SIG-M5 treated with dmso at 0.1 percent for 504 hours (cell line): ENCODE measurements around the gene HMGCL.
A peak's percentile ranks its signal among the peaks of the same experiment; 100 is the strongest.
"Not testable (repeated sequence)": the region's sequence is repeated elsewhere in the genome, so short reads cannot be mapped to it uniquely, and the experiment has no call there.

Source experiments
- DNase-seq: peaks from one replicate; lab custom pipeline; 2025; ENCODE audit not compliant: unreplicated experiment; lab: John Stamatoyannopoulos, UW

The HMGCL gene

DNA sequence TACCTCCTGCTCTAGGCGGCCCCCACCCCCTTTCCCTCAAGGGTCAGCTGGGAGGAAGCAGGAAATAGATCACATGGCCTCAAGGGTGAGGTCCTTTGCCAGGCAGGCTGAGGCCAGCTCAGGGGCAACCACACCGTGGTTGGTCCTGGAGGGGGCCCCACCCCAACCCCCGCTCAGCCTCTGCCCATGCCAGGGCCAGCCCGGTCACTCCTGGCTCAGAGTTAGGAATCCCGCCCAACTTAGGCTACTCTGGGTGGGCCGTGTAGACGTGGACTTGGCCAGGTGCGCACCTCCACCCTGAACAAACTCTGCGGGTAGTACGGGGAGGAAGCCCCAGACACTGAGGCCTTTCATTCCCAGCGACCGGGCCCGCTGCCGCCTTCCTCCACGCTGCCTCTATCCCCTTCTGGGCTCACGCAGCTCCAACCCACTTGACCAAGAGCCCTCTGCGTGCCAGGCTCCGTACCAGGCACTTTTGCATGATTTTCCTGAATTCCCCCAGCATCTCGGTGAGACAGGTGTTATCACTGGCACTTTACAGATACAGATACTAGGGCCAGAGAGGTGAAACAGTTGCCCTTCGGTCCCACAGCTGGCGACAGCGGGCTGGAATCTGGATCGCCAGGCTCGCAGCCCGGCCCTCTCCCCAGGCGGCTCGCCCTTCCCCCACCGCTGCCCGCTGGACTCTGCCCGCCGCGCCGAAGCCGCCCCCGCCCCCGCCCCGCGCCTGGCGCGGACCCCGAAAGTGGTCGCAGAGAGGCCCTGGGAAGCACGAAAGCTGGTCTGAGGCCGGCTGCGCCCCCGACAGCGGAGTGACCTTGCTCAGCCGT is 25.4 kb downstream of the HMGCL start:
- DNase-seq, result no peak

- DNase-seq, result no peak
These were observed 26.0 kb downstream of the HMGCL start for GRCh38 chr1:23799255-23799569.

DNA sequence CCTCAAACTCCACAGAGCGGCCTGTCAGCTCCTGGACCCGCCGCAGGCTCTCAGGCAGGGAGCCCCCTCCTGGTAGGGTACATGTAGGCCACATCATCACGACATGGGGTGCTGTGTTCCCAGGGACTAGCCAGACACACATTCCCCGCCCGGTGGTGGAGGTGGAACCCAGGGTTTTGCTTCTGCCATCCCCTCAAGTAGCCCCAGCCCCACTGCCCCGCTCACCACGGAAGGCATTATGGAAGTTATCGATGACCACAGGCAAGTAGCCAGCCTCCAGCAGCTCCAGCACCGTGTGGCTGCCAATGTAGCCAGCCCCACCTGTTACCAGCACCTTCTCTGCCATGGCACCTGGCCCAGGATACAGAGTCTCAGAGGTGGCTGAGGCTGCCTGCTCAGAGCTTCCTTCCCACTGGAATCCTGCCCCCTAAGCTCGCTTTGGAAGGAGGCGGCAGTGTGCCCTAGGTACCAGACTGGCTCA is 26.5 kb downstream of the HMGCL start:
- no peak for DNase-seq

GRCh38 chr1:23797478-23798448 is 27.5 kb downstream of the HMGCL start:
- DNase-seq, result no peak

DNA sequence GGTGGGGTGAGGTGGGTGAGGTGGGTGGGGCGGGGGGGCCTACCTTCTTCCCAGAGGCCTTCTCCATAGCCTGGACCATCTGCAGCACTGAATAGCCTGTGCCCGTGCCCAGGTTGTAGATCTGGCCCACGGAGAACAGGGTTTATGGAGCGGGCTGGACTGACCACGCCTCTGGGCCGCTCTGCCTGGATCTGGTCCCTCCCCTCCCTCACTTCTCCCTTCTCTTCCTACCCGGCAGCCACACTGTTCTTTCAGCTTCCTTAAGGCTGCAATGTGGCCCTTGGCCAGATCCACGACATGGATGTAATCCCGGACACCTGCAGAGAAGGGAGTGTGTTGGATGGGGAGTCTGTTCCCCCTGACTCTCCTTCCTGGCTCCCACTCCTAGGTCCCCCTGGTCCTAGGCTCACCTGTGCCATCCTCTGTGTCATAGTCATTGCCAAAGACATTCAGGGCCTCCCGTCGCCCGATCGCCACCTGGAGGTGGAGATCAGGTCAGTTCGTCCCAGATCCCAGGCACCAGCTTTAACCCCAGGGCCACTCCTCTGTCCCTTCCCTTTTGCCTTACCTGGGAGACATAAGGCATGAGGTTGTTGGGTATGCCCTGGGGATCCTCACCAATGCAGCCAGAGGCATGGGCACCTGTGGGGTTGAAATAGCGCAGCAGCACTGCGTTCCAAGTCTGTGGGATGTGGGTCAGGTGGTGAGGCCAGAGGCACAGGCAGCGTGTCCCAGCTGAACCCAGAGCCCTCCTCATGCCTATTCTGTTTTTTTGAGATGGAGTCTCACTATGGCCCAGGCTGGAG is 28.6 kb downstream of the HMGCL start:
- no peak for DNase-seq

DNA sequence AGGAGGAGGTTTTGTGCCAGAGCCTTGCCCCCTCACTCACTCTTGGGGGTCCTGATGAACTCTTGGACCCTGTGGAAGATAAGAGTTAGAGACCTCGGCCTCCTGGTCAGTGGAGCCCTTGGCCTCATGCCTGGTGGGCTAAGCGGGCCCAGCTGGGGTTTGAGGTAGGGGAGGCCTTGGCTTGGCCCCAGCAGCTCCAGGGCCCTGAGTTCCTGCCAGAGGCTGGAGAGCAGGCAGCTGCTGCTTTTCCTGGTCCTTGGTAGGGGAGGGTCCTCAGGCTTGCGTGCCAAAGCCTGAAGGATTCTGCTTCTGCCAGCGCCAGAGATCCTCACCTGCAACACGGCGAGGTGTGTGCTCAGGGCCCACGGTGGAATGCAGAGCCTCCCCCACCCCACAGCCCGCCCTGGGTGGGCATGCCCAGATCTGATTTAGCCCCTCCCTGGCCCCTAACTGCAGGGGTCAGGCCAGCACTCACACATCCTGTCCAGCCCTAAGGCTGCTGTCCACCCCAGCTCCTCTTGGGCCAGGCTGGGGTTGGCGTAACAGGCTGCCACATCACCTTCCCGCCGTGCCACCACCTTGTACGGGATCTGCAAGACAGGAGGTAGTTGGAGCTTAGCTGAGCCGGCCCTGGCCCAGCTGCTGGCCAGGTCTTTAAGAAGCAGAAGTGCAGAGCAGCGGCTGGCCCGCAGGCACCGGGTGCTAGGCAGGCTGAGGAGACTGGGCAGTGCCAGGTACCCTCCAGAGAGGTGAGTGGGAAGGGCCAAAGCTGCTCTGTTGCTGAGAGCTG is 29.4 kb downstream of the HMGCL start:
- DNase-seq, result no peak

DNA sequence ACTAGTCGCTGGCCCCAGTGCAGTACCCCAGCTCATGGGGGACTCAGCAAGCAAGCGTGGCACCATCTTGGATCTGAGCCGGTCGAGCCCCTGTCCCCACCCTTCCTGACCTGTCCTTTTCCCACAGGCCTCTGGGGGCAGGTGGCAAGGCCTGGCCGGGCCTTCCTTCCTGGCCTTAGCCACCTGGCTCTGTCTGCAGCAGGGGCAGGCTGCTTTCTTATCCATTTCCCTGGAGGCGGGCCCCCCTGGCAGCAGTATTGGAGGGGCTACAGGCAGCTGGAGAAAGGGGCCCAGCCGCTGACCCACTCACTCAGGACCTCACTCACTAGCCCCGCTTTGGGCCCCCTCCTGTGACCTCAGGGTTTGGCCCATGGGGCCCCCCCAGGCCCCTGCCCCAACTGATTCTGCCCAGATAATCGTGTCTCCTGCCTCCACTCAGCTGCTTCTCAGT is 30.5 kb downstream of the HMGCL start:
- not testable (repeated sequence) for DNase-seq

DNA sequence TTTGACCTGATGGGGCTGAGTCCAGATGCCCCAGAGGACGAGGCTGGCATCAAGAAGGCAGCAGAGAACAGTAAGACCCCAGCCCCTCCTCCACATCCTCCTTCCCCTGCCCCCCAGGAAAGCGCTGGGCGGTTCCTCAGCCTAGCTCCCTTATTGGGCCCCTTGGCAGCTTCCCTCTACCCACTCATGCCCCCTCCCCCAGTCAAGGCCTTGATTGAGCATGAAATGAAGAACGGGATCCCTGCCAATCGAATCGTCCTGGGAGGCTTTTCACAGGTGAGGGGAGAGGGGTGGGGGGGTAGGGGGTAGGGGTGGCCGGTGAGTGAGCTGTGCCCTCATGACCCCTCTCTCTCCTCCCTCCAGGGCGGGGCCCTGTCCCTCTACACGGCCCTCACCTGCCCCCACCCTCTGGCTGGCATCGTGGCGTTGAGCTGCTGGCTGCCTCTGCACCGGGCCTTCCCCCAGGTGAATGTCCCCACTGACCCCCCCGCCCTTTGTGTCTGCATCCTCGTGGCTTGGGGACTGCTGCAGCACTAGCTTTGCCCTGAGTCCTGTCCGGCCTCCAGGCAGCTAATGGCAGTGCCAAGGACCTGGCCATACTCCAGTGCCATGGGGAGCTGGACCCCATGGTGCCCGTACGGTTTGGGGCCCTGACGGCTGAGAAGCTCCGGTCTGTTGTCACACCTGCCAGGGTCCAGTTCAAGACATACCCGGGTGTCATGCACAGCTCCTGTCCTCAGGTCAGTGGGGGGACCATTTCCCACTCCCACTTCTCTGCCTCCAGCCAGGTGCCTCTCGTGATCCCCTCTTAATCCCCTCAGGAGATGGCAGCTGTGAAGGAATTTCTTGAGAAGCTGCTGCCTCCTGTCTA is 31.1 kb downstream of the HMGCL start:
- no peak for DNase-seq

- no peak for DNase-seq
These were observed 32.0 kb downstream of the HMGCL start for GRCh38 chr1:23793018-23793781.

GRCh38 chr1:23792151-23792945 is 32.9 kb downstream of the HMGCL start:
- DNase-seq, result no peak

DNA sequence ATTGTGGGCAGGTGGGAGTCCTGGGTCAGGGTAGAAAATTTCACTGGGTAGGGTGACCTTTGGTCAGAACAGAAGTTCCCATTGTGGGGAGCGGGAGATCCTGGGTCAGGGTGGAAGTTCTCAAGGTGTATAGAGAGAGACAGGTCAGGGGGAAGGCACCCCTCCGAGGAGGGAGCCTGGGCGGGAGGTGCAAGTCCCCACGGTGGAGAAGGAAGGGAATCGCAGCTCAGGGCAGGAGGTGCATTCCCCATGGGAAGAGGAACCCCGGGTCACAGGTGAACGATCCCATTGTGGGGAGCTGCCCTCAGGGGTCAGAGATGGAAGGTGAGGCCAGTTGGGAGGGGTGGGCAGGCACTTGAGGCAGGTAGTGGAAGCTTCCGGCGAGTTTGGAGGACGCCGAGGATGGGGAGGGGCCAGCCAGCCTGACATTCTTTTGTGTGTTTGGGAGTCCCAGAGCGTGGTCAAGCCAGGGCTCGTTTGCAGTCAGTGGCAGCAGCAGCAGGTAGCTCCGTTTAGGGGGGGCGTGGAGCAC is 33.6 kb downstream of the HMGCL start:
- DNase-seq, result no peak

DNA sequence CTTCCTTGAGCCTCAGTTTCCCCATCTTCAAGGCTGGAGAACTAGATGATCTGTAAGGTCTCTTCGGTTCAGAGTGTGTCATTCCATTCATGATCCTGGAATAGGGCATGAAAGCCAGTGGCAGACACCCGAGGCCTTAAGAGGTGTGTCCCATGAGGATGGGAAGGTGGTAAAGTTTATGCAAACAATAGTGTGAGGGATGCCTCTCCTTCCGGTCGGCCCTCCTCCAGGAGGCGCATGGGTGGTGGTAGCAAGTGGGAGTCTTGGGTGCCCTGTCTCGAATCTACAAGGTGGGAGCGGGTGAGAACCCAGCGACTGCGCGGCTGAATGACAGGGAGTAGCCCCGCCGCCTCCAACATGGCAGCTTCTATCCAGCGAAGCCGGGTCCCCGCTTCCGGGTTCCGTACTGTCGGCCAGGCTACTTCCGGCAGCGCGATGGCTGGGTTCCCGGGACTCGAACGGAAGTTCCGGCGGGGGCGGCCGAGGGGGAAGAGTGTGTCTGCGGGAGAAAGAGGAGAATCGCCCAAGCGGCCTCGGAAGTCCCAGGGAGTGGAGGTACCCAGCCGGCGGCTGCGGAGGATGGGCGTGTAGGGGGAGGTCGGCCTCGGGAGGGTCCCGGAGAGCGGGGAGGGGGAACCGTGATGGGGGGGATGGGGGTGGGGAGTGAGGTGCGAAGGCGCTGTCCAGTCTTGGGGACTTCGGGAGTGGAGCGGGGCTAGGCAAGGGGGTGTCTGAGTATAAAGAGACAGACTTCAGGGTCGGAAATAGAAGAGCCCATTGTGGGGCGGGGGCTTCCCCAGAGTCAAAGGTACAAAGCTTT is 34.3 kb downstream of the HMGCL start, which contains the start of gene LYPLA2:
Gene LYPLA2, plus strand, starts transcription at position 450 of the 820 bp plus-strand sequence. CDS start 1,538 bp downstream, outside the sequence.
- DNase-seq, result peak; percentile 87

DNA sequence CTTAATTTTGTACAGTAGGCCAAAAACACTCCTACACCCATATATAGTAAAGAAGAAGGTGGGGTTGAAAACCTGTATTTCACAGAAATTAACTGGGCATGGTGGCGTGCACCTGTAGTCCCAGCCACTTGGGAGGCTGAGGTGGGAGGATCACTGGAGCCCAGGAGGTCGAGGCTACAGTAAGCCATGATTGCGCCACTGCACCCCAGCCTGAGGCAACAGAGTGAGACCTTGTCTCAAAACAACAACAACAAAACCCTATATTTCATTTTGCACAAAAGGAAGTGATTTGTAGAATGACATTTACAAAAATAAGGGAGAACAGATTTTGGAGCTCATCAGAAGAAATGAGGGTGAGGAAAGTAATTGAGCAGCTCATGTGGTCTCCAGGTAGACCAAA is 36.5 kb downstream of the HMGCL start:
- DNase-seq, result no peak

DNA sequence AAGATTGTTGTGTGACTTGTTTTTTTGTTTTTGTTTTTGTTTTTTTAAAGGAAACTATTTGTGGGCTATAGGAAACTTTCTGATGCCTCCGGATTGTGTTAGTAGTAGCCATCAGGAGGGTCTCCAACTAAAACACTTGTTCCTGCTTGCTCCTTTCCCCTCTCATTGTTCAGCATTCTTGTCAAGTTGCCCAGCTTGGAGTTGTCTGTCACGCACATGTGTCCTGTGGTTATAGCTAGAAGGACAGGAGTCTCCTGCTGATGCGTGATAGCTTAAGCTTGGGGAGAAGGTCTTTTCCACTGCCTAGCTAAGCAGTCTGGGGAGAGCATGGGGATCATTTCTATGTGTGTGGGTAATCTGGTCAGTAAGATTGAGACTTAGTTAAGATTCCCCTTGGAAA is 37.5 kb downstream of the HMGCL start:
- no peak for DNase-seq

DNA sequence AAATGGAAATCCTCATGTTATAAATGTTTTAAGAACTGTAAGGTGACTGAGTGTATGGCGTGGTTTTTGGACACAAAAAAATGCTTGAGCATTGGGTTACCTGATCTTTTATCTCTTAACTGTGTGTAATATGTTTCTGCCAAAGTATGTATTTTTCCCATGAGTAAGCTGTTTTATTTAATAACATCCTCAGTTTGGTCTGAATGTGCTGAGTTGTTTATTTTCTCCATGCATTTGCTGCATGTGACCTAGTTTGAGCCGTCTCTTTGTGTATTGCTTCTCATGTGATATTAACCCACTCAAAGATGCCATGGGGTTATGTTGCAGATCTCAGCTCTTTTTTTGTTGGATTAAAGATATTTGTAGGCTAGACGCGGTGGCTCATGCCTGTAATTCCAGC is 40.4 kb downstream of the HMGCL start:
- no peak for DNase-seq

- not testable (repeated sequence) for DNase-seq
These were observed 42.1 kb downstream of the HMGCL start for GRCh38 chr1:23783141-23783540.
